Large intestine (tissue), 3 donors: ENCODE data around the gene PLEKHA6. TPM values are rescaled to one million over a fixed set of nuclear protein-coding genes. Genes with fewer than 3 reads are reported as not detected.

Experiments used
- DNase-seq, 2 donors: peaks; one replicate each; pipeline versions ENCODE4 v3.0.0 to v3.0.0-alpha.2; 2013
- H3K27ac ChIP-seq: one replicate; pipeline ENCODE4 v1.5.1; 2013; ENCODE audit warnings: low read length
- H3K27me3 ChIP-seq: 2 replicates; pipeline ENCODE4 v1.6.1; 2013; ENCODE audit warnings: low read length; ENCODE audit not compliant: control insufficient read depth, insufficient read depth
- H3K36me3 ChIP-seq: 2 replicates; pipeline ENCODE4 v1.6.1; 2013; ENCODE audit warnings: low read length; ENCODE audit not compliant: control insufficient read depth, insufficient read depth
- H3K4me1 ChIP-seq: one replicate; pipeline ENCODE4 v1.6.1; 2013; ENCODE audit warnings: low read length; ENCODE audit not compliant: control insufficient read depth, insufficient read depth
- H3K4me3 ChIP-seq: one replicate; pipeline ENCODE4 v1.5.1; 2013; ENCODE audit warnings: low read length
- H3K9me3 ChIP-seq: one replicate; pipeline ENCODE4 v1.6.1; 2013; ENCODE audit warnings: mild to moderate bottlenecking, low read depth, low read length, moderate library complexity; ENCODE audit not compliant: control insufficient read depth
- WGBS: methylation state at CpG from one replicate; pipeline ENCODE4 v1.1.5; 2013; ENCODE audit warnings: low lambda C conversion rate; ENCODE audit not compliant: insufficient coverage; 5-methylcytosine and 5-hydroxymethylcytosine counted together
- polyA plus RNA-seq: library from polyadenylated mRNA; unstranded; fragments of 120-200 nt; gene quantifications from one replicate; pipeline ENCODE4 v1.2.1, GENCODE V29; 2013

The PLEKHA6 gene
- polyA plus RNA-seq, 1 donor: 59.3 TPM

DNA sequence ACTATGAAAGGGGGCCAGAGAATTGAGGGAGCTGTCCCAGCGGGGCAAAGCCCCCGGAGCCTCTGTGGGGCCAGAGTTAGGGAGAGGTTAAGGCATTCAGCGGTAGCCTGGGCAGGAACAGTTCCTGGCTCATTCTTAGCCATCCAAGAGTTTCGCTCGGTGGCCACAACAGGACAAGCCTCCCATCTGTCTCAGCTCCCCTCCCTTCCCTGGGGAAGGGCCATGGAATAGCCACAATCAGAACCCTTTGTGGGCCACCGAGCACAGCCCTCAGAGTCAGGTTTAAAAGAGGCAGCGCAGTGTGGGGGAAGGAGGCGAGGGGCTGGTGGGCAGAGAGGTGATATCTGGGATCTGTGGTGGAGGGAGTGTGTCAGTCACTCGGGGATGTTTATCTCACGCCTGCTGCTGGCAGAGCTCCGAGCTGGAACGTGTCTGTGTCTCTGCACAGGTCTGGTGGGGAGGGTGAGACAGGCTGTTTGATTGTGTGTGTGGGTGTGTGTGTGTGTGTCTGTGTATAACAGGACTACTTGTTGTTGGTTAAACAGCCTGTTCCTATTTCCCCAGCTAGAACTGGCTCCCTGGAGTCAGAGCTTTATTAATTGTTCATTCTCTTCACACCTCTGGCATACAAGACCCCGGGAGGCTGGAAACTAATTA, 96.3 kb downstream of the PLEKHA6 start:
- no peak overlapping the region for H3K27ac ChIP-seq
- H3K4me1 ChIP-seq: peaks cover 28% of the 10 kb centered on the region
- no peak overlapping the region for H3K4me3 ChIP-seq
- peaks cover 92% of the 10 kb centered on the region for H3K36me3 ChIP-seq
- no peak for DNase-seq
- WGBS: no CpG with 5 or more reads among the region's 13 CpGs
- no peaks in the 10 kb centered on the region for H3K9me3 ChIP-seq
- H3K27me3 ChIP-seq: no peaks in the 10 kb centered on the region

DNA sequence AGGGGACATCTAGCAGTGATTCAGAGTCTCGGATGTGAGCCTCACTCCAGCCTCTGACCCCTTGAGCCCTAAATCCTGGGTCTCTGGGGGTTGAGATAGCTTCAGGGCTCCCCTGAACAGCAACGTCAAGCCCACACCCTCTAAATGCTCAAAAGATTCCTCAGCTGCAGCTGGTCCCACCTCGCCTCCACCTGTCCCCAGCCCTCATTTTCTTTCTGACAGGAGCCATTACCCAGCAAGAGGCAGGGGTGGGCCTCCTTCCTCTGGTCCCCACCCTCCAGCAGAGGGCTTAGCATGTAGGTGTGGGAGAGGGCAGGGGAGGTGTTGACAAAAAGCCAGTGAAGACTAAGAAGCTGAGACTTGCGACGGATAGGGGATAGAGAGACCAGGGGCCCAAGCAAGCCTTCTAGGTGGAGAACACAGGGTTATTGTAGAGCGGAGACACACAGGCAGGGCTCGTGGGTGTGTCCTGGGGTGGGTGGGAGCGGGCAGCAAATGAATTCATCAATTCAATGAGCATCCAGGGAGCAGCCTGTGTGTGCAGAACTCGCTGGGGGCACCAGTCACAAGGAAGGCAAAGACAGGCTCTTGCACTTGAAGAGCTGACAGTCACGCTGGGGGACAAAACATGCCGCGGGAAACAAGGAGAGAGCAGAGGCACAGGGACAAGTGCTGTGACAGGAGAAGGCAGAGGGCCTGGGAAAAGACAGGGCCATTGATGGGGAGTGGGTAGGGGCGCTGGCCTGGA, 97.0 kb downstream of the PLEKHA6 start:
- no peak for DNase-seq
- no peaks in the 10 kb centered on the region for H3K27me3 ChIP-seq
- H3K9me3 ChIP-seq: no peaks in the 10 kb centered on the region
- WGBS: no CpG with 5 or more reads among the region's 13 CpGs
- no peak overlapping the region for H3K4me3 ChIP-seq
- peaks cover 22% of the 10 kb centered on the region for H3K4me1 ChIP-seq
- H3K36me3 ChIP-seq: peaks cover 93% of the 10 kb centered on the region
- no peak overlapping the region for H3K27ac ChIP-seq

DNA sequence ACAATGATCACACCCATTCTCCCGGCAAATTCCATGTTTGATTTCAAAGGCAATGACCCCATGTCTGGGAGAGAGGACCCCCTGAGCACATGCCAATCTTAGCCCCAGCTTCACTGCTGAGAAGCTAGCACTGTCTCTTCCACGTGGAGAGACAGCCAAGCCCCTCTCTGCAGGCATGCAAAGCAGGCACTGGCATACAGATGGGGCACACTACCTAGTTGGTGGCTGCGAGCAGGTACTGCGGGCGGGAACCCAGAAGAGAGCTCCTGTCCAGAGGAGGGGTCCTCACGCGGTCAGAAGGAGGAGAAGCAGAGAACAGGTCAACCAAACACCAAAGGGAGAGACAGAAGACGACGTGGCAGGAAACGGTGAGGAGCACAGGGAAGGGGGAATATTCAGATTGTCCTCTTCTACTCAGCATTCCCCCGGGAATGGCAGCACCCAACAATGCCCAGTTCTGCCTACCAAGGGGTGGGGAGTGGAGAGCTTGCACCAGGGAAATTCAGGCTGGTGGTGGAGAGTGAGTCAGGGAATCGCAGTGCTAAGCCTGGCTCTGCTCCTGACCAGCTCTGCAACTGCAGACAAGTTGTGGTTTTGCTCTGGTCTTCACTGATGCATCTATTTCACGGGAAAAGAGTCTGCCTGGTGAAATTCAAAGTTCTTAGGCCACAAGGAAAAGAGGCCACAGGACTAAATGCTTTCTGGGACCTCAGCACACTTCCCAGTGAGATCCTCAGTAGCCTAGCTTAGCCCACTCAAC, 97.8 kb downstream of the PLEKHA6 start:
- H3K27ac ChIP-seq: no peak overlapping the region
- H3K27me3 ChIP-seq: no peaks in the 10 kb centered on the region
- no peak overlapping the region for H3K4me3 ChIP-seq
- no peaks in the 10 kb centered on the region for H3K9me3 ChIP-seq
- H3K36me3 ChIP-seq: peaks cover 94% of the 10 kb centered on the region
- peaks cover 14% of the 10 kb centered on the region for H3K4me1 ChIP-seq
- no CpG with 5 or more reads among the region's 13 CpGs for WGBS
- no peak for DNase-seq

DNA sequence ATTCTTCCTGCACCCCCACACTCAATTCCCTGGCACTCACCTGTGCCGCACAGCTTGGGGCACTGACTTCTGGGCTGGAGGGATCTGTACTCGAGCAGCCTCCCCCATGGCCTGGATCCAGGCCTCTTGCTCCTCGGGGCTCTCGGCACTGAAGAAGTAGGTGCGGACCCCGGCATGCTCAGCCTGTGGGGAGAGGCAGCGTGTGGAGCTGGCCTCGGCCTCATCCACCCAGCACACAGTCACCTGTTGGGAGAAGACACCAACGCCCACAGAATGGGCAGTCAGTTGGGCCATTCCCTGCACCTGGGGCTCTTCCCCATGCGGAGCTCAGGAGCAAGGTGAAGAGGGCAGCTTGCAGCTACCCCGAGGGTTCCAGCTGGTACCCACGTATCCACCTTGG, 98.5 kb downstream of the PLEKHA6 start:
- H3K27ac ChIP-seq: no peak overlapping the region
- no peaks in the 10 kb centered on the region for H3K27me3 ChIP-seq
- H3K4me3 ChIP-seq: no peak overlapping the region
- DNase-seq: no peak
- no peaks in the 10 kb centered on the region for H3K9me3 ChIP-seq
- H3K36me3 ChIP-seq: peaks cover 98% of the 10 kb centered on the region
- peaks cover 9% of the 10 kb centered on the region for H3K4me1 ChIP-seq
- WGBS: no CpG with 5 or more reads among the region's 12 CpGs

DNA sequence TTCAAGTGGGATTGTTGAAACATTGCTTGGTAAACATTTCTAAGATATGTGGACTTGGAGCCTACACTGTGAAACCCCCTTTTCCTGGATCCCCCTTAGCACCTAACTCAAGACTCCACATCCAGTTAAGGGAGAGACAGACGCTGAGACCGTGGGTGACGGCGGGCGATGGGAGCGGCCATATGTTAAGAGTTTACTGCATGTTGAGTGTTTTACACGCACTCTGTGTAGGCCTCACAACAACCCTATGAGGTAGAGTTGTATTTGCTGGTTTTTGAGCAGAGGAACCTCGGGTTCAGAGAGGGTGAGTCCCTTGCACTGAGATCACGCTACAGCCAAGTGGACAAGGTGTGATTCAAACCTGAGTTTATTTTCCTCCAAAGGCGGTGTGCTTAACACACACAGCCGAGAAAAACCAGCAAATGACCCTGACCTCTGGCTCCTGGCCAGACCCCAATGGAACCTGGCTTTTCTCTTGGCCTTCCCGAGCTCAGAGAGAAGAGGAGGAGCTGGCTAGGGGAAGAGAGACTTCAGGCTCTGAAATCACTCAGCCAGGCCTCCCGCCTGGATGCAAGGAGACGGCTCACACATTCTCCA, 99.0 kb downstream of the PLEKHA6 start:
- H3K9me3 ChIP-seq: no peaks in the 10 kb centered on the region
- H3K27me3 ChIP-seq: no peaks in the 10 kb centered on the region
- H3K4me3 ChIP-seq: no peak overlapping the region
- peaks cover 98% of the 10 kb centered on the region for H3K36me3 ChIP-seq
- no CpG with 5 or more reads among the region's 14 CpGs for WGBS
- no peak overlapping the region for H3K27ac ChIP-seq
- peaks cover 3% of the 10 kb centered on the region for H3K4me1 ChIP-seq
- no peak for DNase-seq

DNA sequence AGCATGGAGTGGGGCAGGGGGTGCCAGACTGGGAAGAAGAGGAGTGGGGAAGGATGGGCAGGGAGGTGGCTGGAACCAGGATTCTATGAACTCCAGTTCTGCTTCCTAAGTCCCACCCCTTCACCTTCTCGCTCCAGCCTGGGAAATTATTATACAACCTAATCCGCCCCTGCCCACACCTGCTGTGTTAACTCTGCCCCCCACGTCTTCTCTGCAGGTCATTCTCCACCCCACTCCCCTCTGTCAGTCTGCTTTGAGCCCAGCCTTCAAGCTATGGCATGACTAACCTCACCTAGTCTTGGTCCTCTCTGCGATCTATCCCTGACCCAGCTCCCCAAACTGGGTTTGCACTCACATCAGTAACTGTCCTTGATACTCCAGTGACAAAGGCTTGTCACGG, 99.9 kb downstream of the PLEKHA6 start:
- no peak overlapping the region for H3K27ac ChIP-seq
- H3K36me3 ChIP-seq: peaks cover 99% of the 10 kb centered on the region
- H3K4me1 ChIP-seq: no peaks in the 10 kb centered on the region
- WGBS: 38% methylated on average over 3 of the region's 5 CpGs
- H3K27me3 ChIP-seq: no peaks in the 10 kb centered on the region
- H3K4me3 ChIP-seq: no peak overlapping the region
- H3K9me3 ChIP-seq: no peaks in the 10 kb centered on the region
- DNase-seq: no peak

DNA sequence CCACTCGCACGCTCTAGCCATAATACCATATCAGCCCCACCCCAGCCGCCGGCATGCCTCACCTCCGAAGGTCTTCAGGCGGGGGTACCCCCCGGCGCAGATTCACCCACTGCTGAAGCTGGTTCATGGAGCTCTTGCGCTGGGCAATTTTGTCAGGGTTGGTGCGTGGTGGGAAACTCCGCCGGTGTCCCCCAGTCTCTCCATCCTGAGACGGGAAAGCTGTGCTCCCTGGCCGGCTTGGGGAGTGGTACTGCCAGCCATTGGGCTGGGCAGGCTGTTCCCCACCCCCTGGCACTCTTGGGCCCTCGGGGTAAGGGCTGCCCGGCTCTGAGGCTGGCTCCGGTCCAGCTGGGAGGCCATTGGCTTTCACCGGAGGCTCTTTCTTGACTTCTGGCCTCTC, 100.5 kb downstream of the PLEKHA6 start:
- H3K27me3 ChIP-seq: no peaks in the 10 kb centered on the region
- no peak overlapping the region for H3K4me3 ChIP-seq
- DNase-seq: no peak
- H3K27ac ChIP-seq: no peak overlapping the region
- peaks cover 3% of the 10 kb centered on the region for H3K4me1 ChIP-seq
- H3K36me3 ChIP-seq: peaks cover 98% of the 10 kb centered on the region
- WGBS: no CpG with 5 or more reads among the region's 18 CpGs
- H3K9me3 ChIP-seq: no peaks in the 10 kb centered on the region

DNA sequence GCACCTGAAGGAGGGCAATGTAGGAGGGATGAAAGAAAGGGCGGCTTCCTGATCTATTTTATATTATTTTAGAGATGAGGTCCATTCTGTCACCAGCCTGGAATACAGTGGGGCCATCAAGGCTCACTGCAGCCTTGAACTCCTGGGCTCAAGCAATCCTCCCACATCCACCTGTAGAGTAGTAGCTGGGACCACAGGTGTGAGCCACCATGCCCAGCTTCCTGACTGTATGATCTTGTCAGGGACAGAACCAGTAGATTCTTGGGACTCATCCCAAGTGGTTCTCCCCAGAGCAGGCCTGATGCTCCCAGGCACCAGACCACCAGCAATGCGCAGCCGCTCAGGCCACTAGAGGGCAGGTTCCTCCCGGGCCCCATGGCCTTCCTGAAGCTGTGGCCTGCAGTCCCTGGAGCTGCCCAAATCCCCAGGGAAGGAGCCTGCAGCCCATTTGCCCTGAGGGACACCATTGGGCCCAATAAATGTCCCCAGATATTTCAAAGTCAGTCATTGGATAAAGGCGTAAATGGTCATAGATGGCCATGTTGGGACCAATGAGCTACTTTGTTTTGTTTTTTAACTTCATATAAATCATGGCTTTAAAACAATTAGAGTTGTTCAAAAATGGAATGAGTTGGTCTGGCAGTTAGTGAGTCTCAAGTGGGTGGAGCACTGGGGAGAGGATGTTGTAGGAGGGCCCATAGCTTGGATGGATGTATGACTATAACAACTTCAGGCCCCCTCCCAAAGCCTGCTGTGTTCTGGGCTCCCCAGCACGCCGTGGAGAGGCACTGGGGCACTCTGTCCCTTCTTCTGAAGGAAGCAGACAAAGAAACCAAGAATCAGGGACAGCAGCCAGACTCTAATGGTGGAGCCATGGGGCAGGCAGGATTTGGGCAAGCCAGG, 101.3 kb downstream of the PLEKHA6 start:
- peak; percentile 43 to 50 for DNase-seq
- Histone ChIP-seq H3K4me1 (peaks cover 8% of the 10 kb centered on the region), H3K27me3 (no peaks in the 10 kb centered on the region), H3K9me3 (no peaks in the 10 kb centered on the region), H3K4me3 (no peak overlapping the region), H3K27ac (no peak overlapping the region), H3K36me3 (peaks cover 96% of the 10 kb centered on the region)
- WGBS: 60% methylated on average over 1 of the region's 7 CpGs

DNA sequence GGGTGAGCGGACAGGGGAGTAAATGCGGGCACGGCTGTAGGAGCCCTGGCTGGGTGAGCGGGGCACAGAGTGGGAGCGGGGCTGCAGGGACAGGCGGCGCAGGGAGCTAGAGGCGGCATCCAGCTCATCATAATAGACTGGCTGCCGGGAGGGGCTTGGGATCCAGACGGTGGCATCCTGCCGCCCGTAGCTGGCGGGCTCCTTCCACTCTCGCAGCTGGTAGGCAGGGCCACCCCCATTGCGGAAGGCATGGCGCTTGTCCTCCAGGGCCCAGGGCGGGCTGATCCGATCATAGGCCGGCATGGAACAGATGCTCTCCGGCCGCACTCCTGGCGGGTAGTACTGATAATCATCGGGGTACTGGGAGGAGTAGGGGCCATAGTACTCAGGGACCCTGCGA, 102.3 kb downstream of the PLEKHA6 start:
- H3K36me3 ChIP-seq: peaks cover 94% of the 10 kb centered on the region

More for the DNA sequence above, 102.3 kb downstream of the PLEKHA6 start:
- Histone ChIP-seq H3K4me3 (no peak overlapping the region), H3K27me3 (no peaks in the 10 kb centered on the region), H3K4me1 (peaks cover 8% of the 10 kb centered on the region), H3K27ac (no peak overlapping the region), H3K9me3 (no peaks in the 10 kb centered on the region)
- DNase-seq: no peak
- no CpG with 5 or more reads among the region's 24 CpGs for WGBS
